Stomach (tissue), 4 donors: Measurements from ENCODE around the gene RALGDS.

Experiments
- CTCF ChIP-seq, 7 experiments: fragments of 450-650 bp in 4 of 7; fragments of 200-600 bp in 3 of 7; sonication (generic) in 3 of 7; IDR thresholded peaks; one replicate each; pipeline ENCODE4 v1.5.1; 2016 to 2019; ENCODE audit warnings: antibody characterized with exemption in 7 of 7, control low read depth in 2 of 7, mild to moderate bottlenecking in 1 of 7
- EP300 ChIP-seq: sonication (generic); formaldehyde crosslinking; IDR thresholded peaks from one replicate; pipeline ENCODE4 v1.6.1; 2017; ENCODE audit warnings: antibody characterized with exemption
- POLR2A ChIP-seq, 4 donors: fragments of 450-650 bp; IDR thresholded peaks; one replicate each; pipeline ENCODE4 v1.6.1; 2016; ENCODE audit warnings: antibody characterized with exemption in 4 of 4, control low read depth in 2 of 4, mild to moderate bottlenecking in 1 of 4, moderate library complexity in 1 of 4

DNA sequence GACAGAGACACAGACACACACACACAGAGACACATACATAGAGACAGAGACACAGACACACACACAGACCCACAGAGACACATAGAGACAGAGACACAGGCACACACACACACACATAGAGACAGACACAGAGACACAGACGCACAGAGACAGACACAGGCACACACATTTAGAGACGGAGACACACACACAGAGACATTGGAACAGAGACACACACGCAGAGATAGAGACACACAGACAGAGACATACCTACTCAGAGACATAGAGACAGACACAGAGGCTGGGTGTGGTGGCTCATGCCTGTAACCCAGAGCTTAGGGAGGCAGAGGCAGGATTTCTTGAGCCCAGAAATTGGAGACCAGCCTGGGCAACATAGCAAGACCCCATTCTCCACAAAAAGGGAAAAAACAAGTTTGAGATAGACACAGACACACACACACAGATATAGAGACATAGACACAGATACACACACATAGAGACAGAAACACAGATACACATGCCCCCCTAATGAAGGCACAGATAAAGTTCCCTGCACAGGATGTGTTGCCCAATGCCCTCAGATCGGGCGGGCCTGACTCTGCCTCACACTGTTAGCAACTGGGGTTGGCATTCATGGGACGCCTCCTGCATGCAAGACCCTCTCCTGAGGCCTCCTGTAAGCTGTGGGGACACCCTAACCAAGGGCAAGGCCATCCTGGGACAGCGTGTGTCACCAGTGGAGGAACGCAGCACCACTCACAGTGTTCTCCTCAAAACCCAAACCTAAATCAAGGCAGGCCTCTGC is 3.3 kb upstream of the RALGDS start:
- TF ChIP-seq CTCF (IDR thresholded peaks at IDR 0.05) (no peak), EP300 (no peak), POLR2A (IDR thresholded peaks at IDR 0.05) (no peak)
